ENCODE data around the gene TMSB4X. TPM values are rescaled to one million over a fixed set of nuclear protein-coding genes. Genes with fewer than 3 reads are reported as not detected.

TMSB4X gene
- total RNA-seq, 2 experiments from 2014 or later = 10,813 to 11,021 TPM

DNA sequence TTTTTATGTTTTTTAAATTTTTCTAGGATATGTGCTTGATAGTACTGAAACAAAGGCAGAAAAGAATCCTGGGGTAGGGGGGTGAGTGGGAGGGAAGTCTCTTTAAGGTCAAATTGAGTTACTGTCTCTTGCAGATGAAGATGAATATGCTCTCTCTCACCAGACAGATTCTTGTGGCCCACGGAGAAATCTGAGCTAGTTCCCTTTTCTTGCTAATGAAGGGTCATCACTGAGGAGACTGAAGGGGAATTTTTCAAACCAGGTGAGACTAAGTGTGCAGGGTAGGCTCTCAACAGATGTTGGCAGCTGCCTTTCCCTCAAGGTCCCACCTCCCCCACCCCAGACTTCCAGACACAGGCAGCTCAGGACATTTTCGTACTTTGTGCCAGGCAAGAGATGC lies 48.0 kb downstream of the TMSB4X start:
- ChIA-PET CTCF (no interaction called here), POLR2A (interaction anchor here (0.7 kb wide), 1 partner anchor 678 kb away, joined by 3 read pairs; no protein-coding TSS in a partner anchor)
- no peaks in the 10 kb centered on the region for H3K9me3 Mint-ChIP-seq
- no peak for DNase-seq
- H3K27me3 Mint-ChIP-seq = no peaks in the 10 kb centered on the region
- H3K27ac Mint-ChIP-seq = no peak overlapping the region
- H3K4me1 Mint-ChIP-seq = peaks cover 41% of the 10 kb centered on the region
- peaks cover 11% of the 10 kb centered on the region for H3K36me3 Mint-ChIP-seq (ENCODE audit: low read depth)
- no peak overlapping the region for H3K4me3 Mint-ChIP-seq

DNA sequence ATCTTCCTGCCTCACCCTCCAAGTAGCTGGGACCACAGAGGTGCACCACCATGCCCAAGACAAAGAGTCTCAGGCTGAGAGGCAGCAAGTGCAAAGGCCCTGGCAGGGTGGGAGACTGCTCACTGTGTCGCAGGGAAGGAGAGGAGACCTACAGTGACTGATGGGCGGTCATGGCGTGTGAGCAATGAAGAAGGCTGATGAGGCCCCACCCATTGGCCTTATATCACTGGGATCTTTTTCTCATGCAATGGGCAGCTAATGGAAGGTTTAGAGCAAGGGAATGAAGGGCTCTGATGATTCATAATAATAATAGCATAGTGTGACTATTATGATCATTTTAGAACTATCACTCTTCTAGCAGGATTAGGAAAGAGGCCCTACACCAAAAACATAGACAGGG lies 48.7 kb downstream of the TMSB4X start:
- Mint-ChIP-seq H3K4me3 (no peak overlapping the region), H3K9me3 (no peaks in the 10 kb centered on the region), H3K36me3 (ENCODE audit: low read depth) (peaks cover 11% of the 10 kb centered on the region), H3K27me3 (no peaks in the 10 kb centered on the region), H3K4me1 (peaks cover 44% of the 10 kb centered on the region), H3K27ac (no peak overlapping the region)
- DNase-seq = no peak
- ChIA-PET CTCF (no interaction called here), POLR2A (no interaction called here)

DNA sequence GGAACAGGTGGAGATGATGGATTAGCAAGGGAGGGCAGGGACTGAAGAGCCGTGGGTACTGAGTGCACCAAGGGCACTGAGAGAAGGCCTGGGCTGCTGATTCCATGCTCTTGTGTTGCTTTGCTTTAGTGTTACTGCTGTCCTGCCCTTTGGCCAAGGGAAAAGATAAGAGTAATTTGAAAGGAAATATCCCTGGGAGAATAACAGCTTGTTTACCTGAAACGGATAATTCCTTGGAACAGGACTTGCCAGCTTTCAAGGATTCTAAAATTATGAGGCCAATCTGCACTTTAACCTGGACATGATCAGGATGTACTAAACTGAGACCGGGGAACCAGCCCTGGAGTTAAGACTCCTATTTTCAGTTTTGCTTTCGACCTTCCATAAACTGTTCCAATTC lies 49.1 kb downstream of the TMSB4X start:
- peaks cover 46% of the 10 kb centered on the region for H3K4me1 Mint-ChIP-seq

DNA sequence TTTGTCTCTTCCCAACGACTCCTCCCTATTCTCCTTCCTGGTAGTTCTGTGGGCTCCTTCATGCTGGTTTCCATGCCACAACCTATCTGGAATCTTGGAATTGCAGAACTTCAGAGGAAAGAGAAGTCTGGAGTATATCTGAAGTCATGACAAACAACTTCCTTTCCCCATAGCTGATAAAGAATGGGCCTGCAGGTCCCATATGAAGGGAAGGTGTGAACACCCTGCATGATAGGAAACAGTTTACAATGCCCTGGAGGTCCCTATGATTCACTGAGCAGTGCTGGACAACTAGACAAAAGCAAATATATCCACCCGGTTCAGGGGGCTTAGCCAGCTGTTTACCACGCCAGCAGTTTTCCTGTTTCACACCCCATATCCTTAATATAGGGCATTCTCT lies 50.1 kb downstream of the TMSB4X start:
- H3K9me3 Mint-ChIP-seq = no peaks in the 10 kb centered on the region
- H3K27me3 Mint-ChIP-seq = no peaks in the 10 kb centered on the region
- CTCF ChIA-PET = no interaction called here
- POLR2A ChIA-PET = interaction anchor here (0.6 to 2.5 kb wide), 2 partner anchors 47 to 52 kb away, joined by 3 to 13 read pairs; no protein-coding TSS in a partner anchor
- peaks cover 56% of the 10 kb centered on the region for H3K4me1 Mint-ChIP-seq
- H3K27ac Mint-ChIP-seq = no peak overlapping the region
- H3K36me3 Mint-ChIP-seq (ENCODE audit: low read depth) = peaks cover 11% of the 10 kb centered on the region
- no peak for DNase-seq
- H3K4me3 Mint-ChIP-seq = no peak overlapping the region

More for the DNA sequence above, 49.1 kb downstream of the TMSB4X start:
- H3K27me3 Mint-ChIP-seq = no peaks in the 10 kb centered on the region
- no peak overlapping the region for H3K4me3 Mint-ChIP-seq
- peaks cover 11% of the 10 kb centered on the region for H3K36me3 Mint-ChIP-seq (ENCODE audit: low read depth)
- ChIA-PET CTCF (no interaction called here), POLR2A (interaction anchor here (2.5 kb wide), 1 partner anchor 46 kb away, joined by 13 read pairs; no protein-coding TSS in a partner anchor)
- no peak for DNase-seq
- H3K27ac Mint-ChIP-seq = no peak overlapping the region
- H3K9me3 Mint-ChIP-seq = no peaks in the 10 kb centered on the region

Other genes starting within 250 kb of the TMSB4X start
- gene PRPS2, start 183.7 kb upstream of the TMSB4X start, total RNA-seq = 10 to 100 TPM; 64.6 to 66.9 TPM
- not detected for gene TLR7, start 108.0 kb upstream of the TMSB4X start, total RNA-seq
- gene TLR8, start 68.5 kb upstream of the TMSB4X start, total RNA-seq = not detected
- gene FAM9C, start 69.5 kb downstream of the TMSB4X start, total RNA-seq = not detected

All from activated CD4-positive, alpha-beta memory T cell treated with anti-CD3 and anti-CD28 coated beads, Interleukin-2, amount 10 ng/mL, durations not matched to agents 7 days and 5 days (primary cell).